HG02981 (cell line): ENCODE results near the gene SELENOF.
"Not testable (repeated sequence)": the region's sequence is repeated elsewhere in the genome, so short reads cannot be mapped to it uniquely, and the experiment has no call there.

Experiments
- ATAC-seq: cut with Tn5 transposase; IDR thresholded peaks from one replicate; pipeline ENCODE4 v1.9.1; 2021; ENCODE audit warnings: mild to moderate bottlenecking, moderate library complexity; ENCODE audit not compliant: unreplicated experiment

SELENOF gene

GRCh38 chr1:86821956-86822355 is 92.0 kb downstream of the SELENOF start:
- ATAC-seq, result no peak

GRCh38 chr1:86819970-86820369 is 94.0 kb downstream of the SELENOF start:
- not testable (repeated sequence) for ATAC-seq

DNA sequence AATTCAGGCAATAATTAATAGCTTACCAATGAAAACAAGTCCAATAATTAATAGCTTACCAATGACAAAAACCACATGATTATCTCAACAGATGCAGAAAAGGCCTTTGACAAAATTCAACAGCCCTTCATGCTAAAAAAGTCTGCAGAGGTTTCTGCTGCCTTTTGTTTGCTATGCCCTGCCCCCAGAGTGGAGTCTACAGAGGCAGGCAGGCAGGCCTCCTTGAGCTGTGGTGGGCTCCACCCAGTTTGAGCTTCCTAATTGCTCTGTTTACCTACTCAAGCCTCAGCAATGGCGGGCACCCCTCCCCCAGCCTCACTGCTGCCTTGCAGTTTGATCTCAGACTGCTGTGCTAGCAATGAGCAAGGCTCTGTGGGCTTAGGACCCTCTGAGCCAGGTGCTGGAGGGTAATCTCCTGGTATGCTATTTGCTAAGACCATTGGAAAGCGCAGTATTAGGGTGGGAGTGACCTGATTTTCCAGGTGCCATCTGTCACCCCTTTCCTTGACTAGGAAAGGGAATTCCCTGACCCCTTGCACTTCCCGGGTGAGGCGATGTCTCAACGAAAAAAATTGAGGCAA is 96.6 kb downstream of the SELENOF start:
- not testable (repeated sequence) for ATAC-seq

- ATAC-seq, result not testable (repeated sequence)
Observed at GRCh38 chr1:86814118-86814517, 99.8 kb downstream of the SELENOF start.
